K562 (cell line): ENCODE results near the gene UBE2B. TPM values are rescaled to one million over a fixed set of nuclear protein-coding genes. Genes with fewer than 3 reads are reported as not detected.

Source experiments
- BCOR ChIP-seq: fragments of 450-650 bp; IDR thresholded peaks from 2 replicates; pipeline ENCODE4 v1.6.1; 2016
- ETV1 ChIP-seq: fragments of 450-650 bp; conservative IDR thresholded peaks from 2 replicates; pipeline ENCODE4 v1.6.1; 2016; ENCODE audit warnings: missing genetic modification characterization, control low read depth, low read depth, missing compliant biosample characterization
- GABPB1 ChIP-seq: sonication (generic); formaldehyde crosslinking; IDR thresholded peaks from 2 replicates; pipeline ENCODE4 v1.8.0; 2022; ENCODE audit warnings: mild to moderate bottlenecking, missing genetic modification reagents
- GATA2 ChIP-seq: sonication (generic); formaldehyde crosslinking; IDR thresholded peaks from 2 replicates; pipeline ENCODE4 v1.4.0; 2020; ENCODE audit warnings: mild to moderate bottlenecking, missing genetic modification reagents
- HIVEP1 ChIP-seq: fragments of 250-450 bp; sonication (Bioruptor Pico); IDR thresholded peaks from 2 replicates; pipeline ENCODE4 v1.4.0; 2020; ENCODE audit warnings: mild to moderate bottlenecking
- MEIS2 ChIP-seq: fragments of 450-650 bp; IDR thresholded peaks from 2 replicates; pipeline ENCODE4 v1.6.1; 2014; ENCODE audit warnings: mild to moderate bottlenecking; ENCODE audit not compliant: partially characterized antibody
- MNT ChIP-seq, 2 experiments: fragments of 450-650 bp; conservative IDR thresholded peaks; 2 replicates each; pipeline ENCODE4 v1.6.1; 2017; ENCODE audit warnings: mild to moderate bottlenecking in 2 of 2, moderate library complexity in 2 of 2
- NFE2 ChIP-seq: IDR thresholded peaks from 2 replicates; pipeline ENCODE4 v1.6.1; 2014; ENCODE audit warnings: antibody characterized with exemption, low read depth
- RCOR1 ChIP-seq, 2 experiments: IDR thresholded peaks; 2 replicates each; pipeline ENCODE4 v1.6.1; 2012; ENCODE audit warnings: low read depth in 2 of 2, low read length in 2 of 2, borderline replicate concordance in 1 of 2, improper control_type of control experiment in 1 of 2
- TRIM25 ChIP-seq: fragments of 450-650 bp; IDR thresholded peaks from 2 replicates; pipeline ENCODE4 v1.7.0; 2016; ENCODE audit warnings: borderline replicate concordance
- ZNF140 ChIP-seq: fragments of 250-450 bp; sonication (Bioruptor Pico); IDR thresholded peaks from 2 replicates; pipeline ENCODE4 v1.8.0; 2021; ENCODE audit warnings: moderate library complexity, mild to moderate bottlenecking, inconsistent platforms
- ZNF217 ChIP-seq: sonication (generic); formaldehyde crosslinking; IDR thresholded peaks from 2 replicates; pipeline ENCODE4 v1.8.0; 2022; ENCODE audit warnings: mild to moderate bottlenecking, missing genetic modification reagents
- ZNF224 ChIP-seq: sonication (generic); formaldehyde crosslinking; IDR thresholded peaks from 2 replicates; pipeline ENCODE4 v1.8.0; 2022; ENCODE audit warnings: mild to moderate bottlenecking, missing genetic modification reagents
- ZNF239 ChIP-seq: fragments of 250-450 bp; sonication (Bioruptor Pico); IDR thresholded peaks from 2 replicates; pipeline ENCODE4 v1.4.0; 2020; ENCODE audit warnings: mild to moderate bottlenecking
- ZNF512 ChIP-seq: IDR thresholded peaks from 2 replicates; pipeline ENCODE4 v1.6.1; 2016; ENCODE audit warnings: missing genetic modification characterization, missing compliant biosample characterization
- polyA plus RNA-seq, 8 experiments: library from polyadenylated mRNA; depleted of rRNA in 4 of 8; stranded (reverse) in 5 of 8; unstranded in 3 of 8; fragments of >200 nt; fragmentation: Nextera tagmentation in 2 of 8; fragmentation: Illumina TruSeq in 1 of 8; extraction: Ambion mirVana in 2 of 8; extraction: Trizol in 1 of 8; gene quantifications; 2 replicates each; pipeline versions ENCODE4 v1.2.1 to v1.2.3, GENCODE V29; 2011 to 2014; ENCODE audit warnings: inconsistent platforms in 1 of 8, missing spikeins in 1 of 8
- total RNA-seq, 7 experiments: library from RNA; depleted of rRNA in 6 of 7; stranded (reverse); fragments of >200 nt in 6 of 7; fragmentation: Illumina TruSeq in 2 of 7; extraction: Trizol in 2 of 7; gene quantifications; 2 replicates each; pipeline versions ENCODE4 v1.2.1 to v1.2.3, GENCODE V29; 2011 to 2021; ENCODE audit warnings: low replicate concordance in 1 of 7

UBE2B gene
- total and polyA plus RNA-seq, 9 of the 15 experiments (the other 6 are each of a cell fraction or from before 2014, with no cell fraction given): 13.1 to 198 (median 75.5) TPM

- TF ChIP-seq TRIM25: no peak
- TF ChIP-seq NFE2: no peak
- no peak for TF ChIP-seq GABPB1 (CRISPR knock-in tag)
- TF ChIP-seq ZNF224 (CRISPR knock-in tag): no peak
- peak; percentile 33; the same call in 1 of the 2 replicates for TF ChIP-seq BCOR
- no peak for TF ChIP-seq ETV1 (tag)
- no peak for TF ChIP-seq ZNF512 (tag)
- 0 out of 4 replicates have a peak, but pooled peaks of 1 of the 2 experiments have one; percentile 1 for TF ChIP-seq MNT (conservative IDR thresholded peaks at IDR 0.05)
- no peak for TF ChIP-seq MEIS2
- TF ChIP-seq ZNF140: no peak
- TF ChIP-seq GATA2 (CRISPR knock-in tag): peak; percentile 66
- TF ChIP-seq HIVEP1 (CRISPR knock-in tag): no peak
- no peak for TF ChIP-seq ZNF239 (CRISPR knock-in tag)
- TF ChIP-seq RCOR1 (IDR thresholded peaks at IDR 0.05; ENCODE audit: borderline replicate concordance in 1 of 2, low read depth in 2 of 2, low read length in 2 of 2): no peak
- TF ChIP-seq ZNF217 (CRISPR knock-in tag): no peak
Observed at GRCh38 chr5:134411228-134411545, 39.8 kb downstream of the UBE2B start (continued).
